Psoas muscle (tissue), 8 donors: Measurements from ENCODE around the gene NOS1AP. TPM values are rescaled to one million over a fixed set of nuclear protein-coding genes. Genes with fewer than 3 reads are reported as not detected.

ENCODE experiments used
- ATAC-seq, 4 donors: fragments of 200-7000 bp; cut with Tn5 transposase; one replicate each; pipeline ENCODE4 v1.9.1; 2020; ENCODE audit warnings: moderate library complexity in 3 of 4, mild to moderate bottlenecking in 2 of 4
- DNase-seq, 2 donors: peaks; one replicate each; pipeline ENCODE4 v3.0.0-alpha.2; 2020
- H3K27ac ChIP-seq: fragments of 200-600 bp; one replicate; pipeline ENCODE4 v1.8.0; 2022
- H3K27me3 ChIP-seq, 3 donors: fragments of 200-600 bp in 1 of 3; one replicate each; pipeline versions ENCODE4 v1.6.1 to v1.8.0; 2013 to 2022; ENCODE audit warnings: low read length in 2 of 3, mild to moderate bottlenecking in 2 of 3, moderate library complexity in 1 of 3; ENCODE audit not compliant: insufficient read depth in 3 of 3
- H3K36me3 ChIP-seq, 2 donors: fragments of 200-600 bp in 1 of 2; one replicate each; pipeline versions ENCODE4 v1.6.1 to v1.8.0; 2013 to 2022; ENCODE audit warnings: low read depth in 1 of 2, mild to moderate bottlenecking in 1 of 2, moderate library complexity in 1 of 2; ENCODE audit not compliant: insufficient read depth in 1 of 2
- H3K4me1 ChIP-seq: fragments of 200-600 bp; one replicate; pipeline ENCODE4 v1.8.0; 2022
- H3K4me3 ChIP-seq: fragments of 200-600 bp; one replicate; pipeline ENCODE4 v1.8.0; 2022; ENCODE audit warnings: mild to moderate bottlenecking
- H3K9me3 ChIP-seq: fragments of 200-600 bp; one replicate; pipeline ENCODE4 v1.8.0; 2022
- WGBS, 3 donors: extraction: QIAGEN DNeasy Blood & Tissue Kit; methylation state at CpG; one replicate each; pipeline versions ENCODE4 v1.1.6 to v1.1.7; 2013; 5-methylcytosine and 5-hydroxymethylcytosine counted together
- intact Hi-C, 2 donors: fragments of 100-400 bp; cut with DNase I; formaldehyde crosslinking; loops; one replicate each; pipeline versions ENCODE4 v1.11.0 to v1.14.2; 2022
- polyA plus RNA-seq, 3 donors: library from polyadenylated mRNA; stranded (reverse); fragments of 200-250 nt; gene quantifications; one replicate each; pipeline ENCODE4 v1.2.3, GENCODE V29; 2013
- total RNA-seq, 4 donors: library from RNA; stranded (reverse); fragmentation: NEBNext Ultra II Directional in 2 of 4; extraction: Animal tissue kit (Norgen Biotek cat#: 25700) in 2 of 4; gene quantifications; one replicate each; pipeline versions ENCODE4 v1.2.1 to v1.2.4, GENCODE V29; 2021 to 2023
- TF ChIP-seq, protein P1 (sequence below): fragments of 200-600 bp; IDR thresholded peaks from one replicate; pipeline ENCODE4 v1.8.0; 2022; ENCODE audit warnings: antibody characterized with exemption
- donor health status: healthy with polysubstance abuse.
- donor health status: DM: no; HTN: no; CAD: no; lungs with moderate emphysema.
- donor health status: Bipolar disorder and iron deficiency.
- donor health status: healthy.
- donor health status: DM: yes; HTN: yes; CAD: no.
- donor health status: DM: no; HTN: no; CAD: no.
- donor health status: DM: no; HTN: no; CAD: no.
- donor health status: DM: yes; HTN: yes; CAD: no.

The NOS1AP gene
- total and polyA plus RNA-seq, 7 donors: 0.10 to 0.76 (median 0.18) TPM

DNA sequence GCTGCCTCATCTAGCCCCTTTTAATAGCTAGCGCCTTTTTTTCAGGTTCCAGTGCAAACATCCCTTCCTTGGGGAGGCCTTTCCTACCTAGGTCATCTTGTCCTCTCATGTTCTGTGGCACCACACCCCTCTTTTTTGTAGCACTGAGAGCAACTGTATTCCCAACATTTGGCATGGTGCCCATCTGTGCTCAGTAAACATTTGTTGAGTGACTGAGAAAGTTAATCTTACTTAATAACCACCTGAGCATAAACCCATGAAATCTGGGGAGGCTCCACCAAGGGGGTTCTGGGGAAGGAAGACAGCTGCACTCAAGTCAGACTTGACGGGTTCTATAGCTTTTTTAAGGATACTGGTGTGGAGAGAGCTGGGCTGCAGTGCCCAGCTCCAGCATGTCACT is 90.0 kb downstream of the NOS1AP start:
- no peaks in the 10 kb centered on the region for H3K36me3 ChIP-seq
- TF ChIP-seq, protein P1, sequence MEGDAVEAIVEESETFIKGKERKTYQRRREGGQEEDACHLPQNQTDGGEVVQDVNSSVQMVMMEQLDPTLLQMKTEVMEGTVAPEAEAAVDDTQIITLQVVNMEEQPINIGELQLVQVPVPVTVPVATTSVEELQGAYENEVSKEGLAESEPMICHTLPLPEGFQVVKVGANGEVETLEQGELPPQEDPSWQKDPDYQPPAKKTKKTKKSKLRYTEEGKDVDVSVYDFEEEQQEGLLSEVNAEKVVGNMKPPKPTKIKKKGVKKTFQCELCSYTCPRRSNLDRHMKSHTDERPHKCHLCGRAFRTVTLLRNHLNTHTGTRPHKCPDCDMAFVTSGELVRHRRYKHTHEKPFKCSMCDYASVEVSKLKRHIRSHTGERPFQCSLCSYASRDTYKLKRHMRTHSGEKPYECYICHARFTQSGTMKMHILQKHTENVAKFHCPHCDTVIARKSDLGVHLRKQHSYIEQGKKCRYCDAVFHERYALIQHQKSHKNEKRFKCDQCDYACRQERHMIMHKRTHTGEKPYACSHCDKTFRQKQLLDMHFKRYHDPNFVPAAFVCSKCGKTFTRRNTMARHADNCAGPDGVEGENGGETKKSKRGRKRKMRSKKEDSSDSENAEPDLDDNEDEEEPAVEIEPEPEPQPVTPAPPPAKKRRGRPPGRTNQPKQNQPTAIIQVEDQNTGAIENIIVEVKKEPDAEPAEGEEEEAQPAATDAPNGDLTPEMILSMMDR: no peak
- no peaks in the 10 kb centered on the region for H3K9me3 ChIP-seq
- H3K4me3 ChIP-seq: no peak overlapping the region
- no peaks in the 10 kb centered on the region for H3K4me1 ChIP-seq
- intact Hi-C loops: no loop called here
- WGBS, 3 donors: 72 to 82% (median 75%) methylated on average over 2 of the region's 2 CpGs
- DNase-seq (no peak), ATAC-seq (no peak)
- peaks cover 0 to 2% (median 0%) of the 10 kb centered on the region in 3 donors for H3K27me3 ChIP-seq
- no peak overlapping the region for H3K27ac ChIP-seq

DNA sequence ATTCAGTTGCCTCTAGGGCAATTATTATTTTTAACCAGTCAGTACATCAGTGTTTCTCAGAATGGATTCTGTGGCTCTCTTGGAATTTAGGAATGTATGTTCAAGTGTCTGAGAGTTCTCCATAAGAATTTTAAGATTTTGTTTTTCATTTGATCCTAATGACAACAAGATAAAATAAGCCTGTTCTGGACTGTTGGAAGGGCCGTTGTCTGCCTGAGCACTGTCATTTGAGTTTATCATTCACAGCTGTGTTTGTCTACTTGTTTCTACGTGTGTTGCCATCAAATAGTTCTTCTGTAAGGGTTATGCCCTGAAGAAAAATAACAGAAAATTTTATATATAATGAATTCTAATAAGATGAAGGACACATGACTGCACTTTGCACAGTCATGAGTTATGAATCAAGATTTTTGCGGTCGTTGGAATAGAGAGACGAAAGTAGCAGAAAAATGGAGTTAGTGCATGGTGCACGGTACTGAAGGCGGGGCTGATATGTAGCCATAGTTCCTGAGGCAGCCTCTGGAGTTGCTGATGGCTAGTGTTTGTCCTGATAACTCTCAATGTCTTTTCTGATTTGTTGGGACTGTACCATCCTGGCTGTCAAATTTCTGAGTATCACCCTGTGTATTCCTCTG is 92.5 kb downstream of the NOS1AP start:
- TF ChIP-seq, protein P1: no peak
- ATAC-seq (no peak), DNase-seq (no peak)
- Histone ChIP-seq H3K4me1 (no peaks in the 10 kb centered on the region), H3K36me3 (no peaks in the 10 kb centered on the region), H3K9me3 (no peaks in the 10 kb centered on the region), H3K27ac (no peak overlapping the region), H3K4me3 (no peak overlapping the region), H3K27me3 (peaks cover 0 to 2% (median 0%) of the 10 kb centered on the region in 3 donors)
- intact Hi-C loops: no loop called here
- WGBS, 3 donors: 75 to 81% (median 80%) methylated on average over 7 of the region's 7 CpGs

DNA sequence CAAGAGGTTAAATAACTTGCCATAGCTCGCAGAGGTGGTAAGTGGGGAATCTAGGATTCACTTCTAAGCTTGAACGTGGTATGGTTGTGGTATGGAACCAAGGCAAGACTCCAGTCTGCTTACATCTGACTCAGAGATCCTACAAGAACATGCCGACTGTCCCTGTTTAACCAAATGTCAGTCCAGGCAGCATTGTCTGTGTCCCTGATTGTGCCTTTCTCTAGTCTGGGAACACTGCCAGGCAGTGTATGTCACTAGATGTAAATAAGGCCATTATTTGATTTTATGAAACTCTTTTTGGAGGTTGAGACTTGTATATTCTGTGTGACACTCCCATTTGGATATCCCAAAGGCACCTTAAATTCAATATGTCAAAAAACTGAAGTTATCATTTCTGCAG is 96.0 kb downstream of the NOS1AP start:
- ATAC-seq: no peak
- no peak overlapping the region for H3K4me3 ChIP-seq
- H3K27ac ChIP-seq: no peak overlapping the region
- H3K36me3 ChIP-seq: no peaks in the 10 kb centered on the region
- no peak for DNase-seq
- no peaks in the 10 kb centered on the region for H3K4me1 ChIP-seq
- peaks cover 0 to 2% (median 0%) of the 10 kb centered on the region in 3 donors for H3K27me3 ChIP-seq
- WGBS, 3 donors: 85 to 90% (median 89%) methylated on average over 3 of the region's 3 CpGs
- H3K9me3 ChIP-seq: no peaks in the 10 kb centered on the region
- intact Hi-C loops: no loop called here
- TF ChIP-seq, protein P1: no peak

DNA sequence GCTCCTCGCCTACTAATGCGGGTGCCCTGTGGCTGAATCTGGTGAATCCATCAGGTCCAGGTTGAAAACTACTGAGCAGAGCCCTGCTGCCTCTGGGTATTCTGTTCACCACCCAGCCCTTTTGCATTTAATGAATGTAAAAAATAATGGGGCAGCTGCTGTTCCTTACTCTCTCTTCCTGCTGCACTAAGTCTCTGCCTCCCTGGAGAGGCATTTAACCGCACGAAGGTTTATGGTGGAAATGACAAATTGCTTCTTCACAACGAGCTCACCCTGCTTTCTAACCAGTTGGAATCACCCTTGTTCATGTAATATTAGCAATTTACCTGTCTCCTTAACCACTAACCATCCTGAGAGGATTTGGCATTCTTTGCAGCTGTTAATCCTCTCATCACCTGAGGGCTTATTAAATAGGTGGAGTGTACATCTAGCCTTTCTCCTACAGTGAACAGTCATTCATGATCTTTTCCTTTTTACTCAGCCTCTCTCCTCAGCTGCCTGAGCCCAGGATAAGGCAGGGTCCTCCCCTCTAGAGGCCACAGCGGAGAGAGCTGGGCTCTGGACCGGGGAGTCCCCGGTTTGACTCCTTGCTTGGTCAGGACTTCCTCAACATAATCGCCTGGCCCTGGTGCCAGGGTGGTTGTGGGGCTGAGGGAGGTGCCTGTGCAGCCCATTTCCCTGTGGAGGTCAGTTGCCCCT is 97.6 kb downstream of the NOS1AP start:
- no peak overlapping the region for H3K4me3 ChIP-seq
- DNase-seq (no peak), ATAC-seq (no peak)
- H3K36me3 ChIP-seq: no peaks in the 10 kb centered on the region
- no peaks in the 10 kb centered on the region for H3K27me3 ChIP-seq
- TF ChIP-seq, protein P1: no peak
- no peaks in the 10 kb centered on the region for H3K4me1 ChIP-seq
- no peak overlapping the region for H3K27ac ChIP-seq
- H3K9me3 ChIP-seq: no peaks in the 10 kb centered on the region
- intact Hi-C loops: no loop called here
- WGBS, 3 donors: 79 to 80% (median 80%) methylated on average over 9 of the region's 9 CpGs
